Activated CD4-positive, CD25-positive, alpha-beta regulatory T cell treated with anti-CD3 and anti-CD28 coated beads, Interleukin-2, amount 50 U/mL, for 72 hours (primary cell): ENCODE data around the gene TSR2.
A peak's percentile ranks its signal among the peaks of the same experiment; 100 is the strongest.

ENCODE experiments used
- DNase-seq: peaks from one replicate; pipeline ENCODE4 v3.0.0; 2021

TSR2 gene, protein sequence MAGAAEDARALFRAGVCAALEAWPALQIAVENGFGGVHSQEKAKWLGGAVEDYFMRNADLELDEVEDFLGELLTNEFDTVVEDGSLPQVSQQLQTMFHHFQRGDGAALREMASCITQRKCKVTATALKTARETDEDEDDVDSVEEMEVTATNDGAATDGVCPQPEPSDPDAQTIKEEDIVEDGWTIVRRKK

GRCh38 chrX:54439960-54440871 is at the start of gene TSR2:
TSR2 (plus strand) TSS chrX:54440404; CDS start chrX:54440422, 18 bp downstream.
- DNase-seq, result peak; percentile 73

- no peak for DNase-seq
These were observed 43.1 kb upstream of the TSR2 start for GRCh38 chrX:54397113-54397512.

GRCh38 chrX:54407266-54407665 is 32.9 kb upstream of the TSR2 start:
- no peak for DNase-seq

GRCh38 chrX:54411732-54412131 is 28.5 kb upstream of the TSR2 start:
- no peak for DNase-seq

DNA sequence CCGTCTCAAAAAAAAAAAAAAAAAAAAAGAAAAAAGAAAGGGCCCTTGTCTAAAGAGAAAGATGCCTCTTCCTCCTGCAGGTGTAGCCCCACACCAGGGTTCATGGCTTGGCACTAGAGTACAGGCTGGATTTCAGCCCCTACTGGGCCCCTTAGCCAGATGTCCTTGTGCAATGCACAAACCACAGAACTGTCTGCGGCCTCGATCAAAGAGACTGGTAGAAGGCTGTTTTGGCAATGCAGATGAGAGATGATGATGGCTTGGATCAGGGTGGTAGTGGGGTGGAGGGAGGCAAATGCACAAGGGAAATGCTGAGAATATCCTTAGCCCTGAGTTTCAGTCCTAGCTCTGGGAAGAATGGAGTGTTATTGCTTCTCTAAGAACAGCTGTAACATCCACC is 26.5 kb upstream of the TSR2 start:
- no peak for DNase-seq

DNA sequence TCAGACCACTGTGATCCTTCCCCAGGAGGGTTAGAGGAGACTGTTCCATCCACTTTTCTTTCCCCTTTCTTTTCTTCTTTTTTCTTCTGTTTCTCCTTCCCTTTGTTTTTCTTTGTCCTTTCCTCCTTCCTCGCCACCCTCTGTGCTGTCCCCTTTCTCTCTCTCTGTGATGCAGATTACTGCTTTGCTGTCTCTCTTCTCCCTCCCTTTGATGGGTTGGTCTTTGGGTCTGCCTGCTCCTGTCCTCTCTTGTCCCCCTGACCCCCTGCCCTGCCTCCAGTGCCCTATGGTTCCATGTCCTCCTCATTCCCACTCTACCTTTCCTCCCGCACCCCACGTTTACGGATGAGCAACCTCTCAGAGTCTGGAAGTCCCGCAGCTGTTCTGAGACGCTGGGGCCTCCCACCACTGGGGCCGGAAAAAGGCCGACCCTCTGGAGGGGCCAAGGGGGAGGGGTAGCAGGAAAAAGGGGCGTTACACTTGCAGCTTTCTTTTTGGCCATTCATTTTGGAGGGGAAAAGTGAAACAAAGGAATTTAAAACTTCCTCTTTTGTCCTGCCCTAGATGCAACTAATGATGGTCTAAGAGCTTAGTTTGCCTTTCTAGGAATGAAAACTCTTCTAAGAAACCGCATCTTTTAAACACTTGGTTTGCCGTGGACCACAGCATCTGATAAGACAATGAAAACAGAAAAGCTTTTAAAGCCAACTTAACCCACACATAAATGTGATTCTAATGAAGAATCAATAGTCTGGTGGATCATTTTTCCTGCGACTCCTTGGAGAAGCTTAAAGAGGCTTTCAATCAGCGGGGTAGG is 24.5 kb upstream of the TSR2 start:
- DNase-seq, result no peak

- no peak for DNase-seq
These were observed 23.2 kb upstream of the TSR2 start for GRCh38 chrX:54416965-54417364.

GRCh38 chrX:54419559-54420302 is 20.5 kb upstream of the TSR2 start:
- no peak for DNase-seq

DNA sequence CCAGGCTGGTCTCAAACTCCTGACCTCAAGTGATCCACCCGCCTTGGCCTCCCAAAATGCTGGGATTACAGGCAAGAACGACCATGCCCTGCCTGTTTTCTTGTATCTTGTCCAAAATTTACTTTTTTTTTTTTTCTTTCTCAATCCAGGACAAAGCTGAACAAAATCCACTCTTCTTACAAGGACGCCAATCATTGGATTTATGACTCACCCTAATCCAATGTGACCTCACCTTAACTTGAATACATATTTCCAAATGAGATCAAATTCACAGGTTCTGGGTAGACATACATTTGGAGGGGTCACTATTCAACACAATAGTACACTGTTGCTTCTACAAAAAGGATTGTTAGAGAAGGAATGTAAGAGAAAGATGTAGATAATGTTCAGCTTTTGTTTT is 18.0 kb upstream of the TSR2 start:
- no peak for DNase-seq

DNA sequence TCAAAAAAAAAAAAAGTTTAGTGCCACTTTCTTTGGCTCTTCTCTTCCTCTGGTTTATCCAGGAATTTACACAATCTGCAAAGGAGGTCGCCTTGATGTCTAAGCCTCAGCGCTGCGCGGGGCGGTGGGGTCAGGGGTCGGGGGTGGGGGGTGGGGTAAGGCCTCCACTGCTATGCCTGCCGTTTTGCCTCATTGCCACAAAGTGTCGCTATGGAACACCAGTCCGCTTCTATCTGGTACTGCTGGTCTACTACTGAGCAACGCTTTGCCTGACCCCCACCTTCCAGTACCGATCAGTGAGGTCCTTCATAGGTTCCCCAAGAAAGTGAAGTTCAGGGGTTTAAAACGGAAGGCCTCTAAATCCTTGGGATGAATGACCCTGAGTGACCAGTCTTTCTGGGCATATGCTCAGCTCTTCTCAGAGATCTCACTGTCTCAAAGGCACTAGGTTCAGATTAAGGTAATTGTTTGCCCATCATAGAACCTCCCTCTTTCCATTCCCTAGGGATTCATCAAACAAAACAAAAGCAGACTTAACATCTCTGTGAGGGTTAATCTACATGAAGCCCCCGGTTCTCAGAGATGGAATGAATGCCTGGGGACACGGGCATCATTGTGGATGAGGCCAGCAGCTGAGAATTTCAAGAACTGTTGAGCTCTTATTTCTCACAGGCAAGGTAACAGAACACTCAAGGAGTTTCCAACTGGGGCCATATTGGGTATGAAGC is 16.9 kb upstream of the TSR2 start:
- no peak for DNase-seq

DNA sequence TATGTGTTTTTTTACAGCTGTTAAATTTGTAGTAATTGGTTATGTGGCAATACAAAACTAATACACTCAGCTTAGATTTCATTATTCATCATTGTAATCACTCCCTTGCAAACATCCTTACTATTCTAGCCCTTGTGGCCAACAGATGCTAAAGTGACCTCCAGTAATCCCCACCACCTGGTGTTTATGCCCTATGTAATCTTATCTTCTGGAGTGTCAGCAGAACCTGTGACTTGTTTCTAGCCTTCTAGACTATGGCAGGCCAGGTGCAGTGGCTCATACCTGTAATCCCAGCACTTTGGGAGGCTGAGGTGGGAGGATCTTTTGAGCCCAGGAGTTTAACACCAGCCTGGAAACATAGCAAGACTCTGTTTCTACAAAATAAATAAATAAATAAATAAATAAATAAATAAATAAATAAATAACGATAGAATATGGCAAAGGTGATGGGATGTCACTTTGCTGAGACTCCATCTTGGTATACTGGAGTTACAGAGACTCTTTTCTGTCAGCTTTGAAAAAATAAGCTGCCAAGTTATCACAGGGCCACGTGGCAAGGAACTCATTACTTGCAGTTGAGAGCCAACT is 12.3 kb upstream of the TSR2 start:
- no peak for DNase-seq

DNA sequence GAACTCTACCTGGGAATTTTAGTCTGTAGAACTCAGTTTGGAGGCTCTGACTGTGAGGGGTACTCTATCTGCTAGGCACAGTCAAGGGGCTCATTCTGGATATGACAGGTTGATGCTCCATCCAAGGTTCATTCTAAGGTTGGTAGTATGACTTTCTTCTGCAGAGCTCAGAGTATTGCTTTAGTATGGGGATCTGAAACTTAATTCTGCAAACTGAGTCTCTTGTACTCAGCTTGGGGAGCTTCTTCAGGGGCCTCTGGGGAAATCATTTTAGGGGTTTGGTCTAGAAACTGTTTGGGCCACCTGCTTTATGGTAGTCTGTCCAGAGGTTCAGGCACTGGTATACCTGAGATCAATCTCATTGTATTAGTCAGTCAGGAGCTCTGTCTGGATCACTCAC is 9.7 kb upstream of the TSR2 start:
- no peak for DNase-seq

DNA sequence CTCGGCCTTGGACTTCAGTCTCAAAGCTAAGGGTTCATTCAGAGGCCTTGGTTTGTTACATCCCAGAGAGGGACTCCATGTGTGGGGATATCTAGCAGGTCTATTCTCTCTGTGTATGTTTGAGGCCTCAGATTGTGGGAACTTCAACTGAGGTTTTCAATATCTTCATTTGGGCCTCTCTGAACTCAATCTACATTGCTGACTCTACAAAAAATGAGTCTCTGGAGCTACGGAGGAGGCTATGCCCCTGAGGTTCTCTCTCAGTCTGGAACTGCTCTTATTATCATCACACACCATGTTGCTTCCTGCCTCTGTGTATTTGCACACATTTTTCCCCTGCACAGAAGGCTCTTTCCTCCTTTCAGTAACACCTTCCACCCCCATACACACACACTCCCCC is 5.1 kb upstream of the TSR2 start:
- DNase-seq, result no peak

DNA sequence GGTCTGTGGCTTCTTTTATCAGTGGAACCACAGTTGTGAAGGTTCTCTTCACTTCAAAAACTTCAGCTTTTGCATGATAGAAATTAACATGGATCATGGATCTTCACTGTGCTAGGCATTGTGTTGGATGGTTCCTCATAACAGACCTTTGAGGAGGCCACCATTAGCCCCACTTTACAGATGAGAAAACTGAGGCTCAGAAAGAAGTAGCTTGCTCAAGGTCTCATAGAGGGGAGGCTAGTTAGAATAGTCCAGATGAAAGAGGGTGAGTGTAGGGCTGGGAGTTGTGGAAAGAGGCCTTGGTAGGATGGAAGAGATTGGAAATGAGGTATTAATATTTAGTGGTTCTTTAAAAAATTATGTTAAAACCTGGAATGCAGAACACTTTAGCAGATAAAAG is 2.6 kb downstream of the TSR2 start:
- DNase-seq, result no peak

DNA sequence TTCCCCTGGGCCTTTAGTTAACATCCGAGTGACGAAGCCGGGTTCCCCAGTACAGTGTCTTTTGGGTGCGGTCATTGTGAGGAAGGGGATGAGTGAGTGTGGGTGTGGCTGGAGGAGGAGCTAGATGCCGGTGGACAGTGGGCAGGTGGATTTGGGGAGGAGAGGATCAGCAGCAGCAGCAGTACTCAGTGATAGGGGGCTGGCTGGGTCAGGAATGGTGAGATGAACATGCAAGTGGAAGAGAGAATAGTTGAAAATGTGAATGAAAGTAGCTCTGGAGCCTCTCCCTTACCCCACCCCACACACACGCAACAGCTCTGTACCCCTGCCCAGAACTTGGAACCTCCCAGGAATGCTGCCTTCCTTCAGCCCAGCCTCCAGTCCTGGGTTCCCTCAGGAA is 4.5 kb downstream of the TSR2 start:
- DNase-seq, result no peak

GRCh38 chrX:54446084-54446483 is 5.9 kb downstream of the TSR2 start:
- no peak for DNase-seq

- DNase-seq, result no peak
These were observed 7.3 kb downstream of the TSR2 start for GRCh38 chrX:54447461-54447860.

- DNase-seq, result no peak
These were observed 9.7 kb downstream of the TSR2 start for GRCh38 chrX:54449929-54450328.

DNA sequence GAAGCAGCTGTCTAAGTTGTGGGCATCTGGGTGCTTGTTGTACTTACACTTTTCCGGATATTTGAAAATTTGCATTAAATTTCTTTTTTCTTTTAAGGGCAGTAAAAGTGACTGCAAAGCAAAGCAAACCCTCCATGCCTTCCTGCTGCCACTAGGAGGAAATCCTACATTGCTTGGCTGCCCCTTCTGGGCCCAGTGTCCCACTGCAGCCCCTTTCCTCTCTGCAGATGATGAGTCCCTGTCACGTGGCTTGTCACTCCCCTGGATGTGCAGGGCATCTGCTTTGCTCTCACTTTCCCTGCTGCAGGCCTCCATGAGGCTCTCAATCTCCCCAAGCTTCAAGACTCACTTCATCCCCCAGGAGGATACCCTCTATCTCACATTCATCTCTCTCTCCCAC is 12.7 kb downstream of the TSR2 start:
- no peak for DNase-seq

DNA sequence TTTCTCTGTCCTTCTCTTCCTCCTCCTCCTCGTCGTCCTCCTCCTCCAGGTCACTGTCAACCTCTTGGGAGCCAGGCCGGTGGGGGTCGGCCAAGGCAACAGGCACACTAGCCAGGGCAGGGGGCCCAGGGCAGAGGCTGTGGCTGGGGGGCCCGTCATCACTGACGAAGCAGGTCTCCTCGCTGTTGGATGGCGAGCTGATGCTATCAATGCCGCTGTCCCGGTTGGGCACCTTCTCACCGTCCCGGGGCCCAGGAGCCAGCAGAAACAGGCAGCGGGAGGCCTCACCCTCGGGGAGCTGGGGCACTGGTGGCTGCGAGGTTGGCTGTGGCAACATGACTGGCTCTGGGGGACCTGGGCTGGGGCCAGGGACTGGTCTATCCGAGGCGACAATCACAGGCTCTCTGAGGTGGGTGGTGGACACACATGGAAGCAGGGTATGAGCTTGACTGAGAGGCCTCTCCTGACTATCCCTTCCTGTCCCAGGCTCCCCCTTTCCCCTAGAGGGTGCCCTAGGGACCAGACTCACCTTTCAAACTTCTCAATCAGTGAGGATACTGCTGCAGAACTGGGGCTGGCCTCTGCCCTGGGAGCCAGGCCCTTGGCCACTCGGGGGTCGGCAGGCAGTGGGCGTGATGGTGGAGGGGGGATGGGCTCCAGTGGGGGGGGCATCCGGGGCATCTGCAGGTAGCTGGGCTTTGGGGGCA is 30.0 kb downstream of the TSR2 start:
- DNase-seq, result no peak
